Immature natural killer cell (primary cell): ENCODE measurements around the gene PSMA1. TPM values are rescaled to one million over a fixed set of nuclear protein-coding genes. Genes with fewer than 3 reads are reported as not detected.

Source experiments
- DNase-seq, 3 donors: peaks; one replicate each; pipeline ENCODE4 v3.0.0; 2022; ENCODE audit warnings: mixed read lengths in 1 of 3
- H3K27ac Mint-ChIP-seq, 6 donors: one replicate each; pipeline ENCODE4 v1.8.0; 2020; ENCODE audit warnings: mixed read lengths in 6 of 6, mild to moderate bottlenecking in 5 of 6, inconsistent platforms in 4 of 6, moderate library complexity in 3 of 6
- H3K27me3 Mint-ChIP-seq, 3 donors: one replicate each; pipeline ENCODE4 v1.8.0; 2020 to 2021; ENCODE audit warnings: low read depth in 3 of 3, mild to moderate bottlenecking in 3 of 3, mixed read lengths in 3 of 3, moderate library complexity in 3 of 3, inconsistent platforms in 1 of 3
- H3K36me3 Mint-ChIP-seq, 3 donors: one replicate each; pipeline ENCODE4 v1.8.0; 2020; ENCODE audit warnings: mixed read lengths in 3 of 3, inconsistent platforms in 2 of 3, mild to moderate bottlenecking in 2 of 3
- H3K4me1 Mint-ChIP-seq, 2 donors: one replicate each; pipeline ENCODE4 v1.8.0; 2020; ENCODE audit warnings: inconsistent platforms in 2 of 2, mild to moderate bottlenecking in 2 of 2, mixed read lengths in 2 of 2, moderate library complexity in 1 of 2
- H3K4me3 Mint-ChIP-seq, 5 donors: one replicate each; pipeline ENCODE4 v1.8.0; 2020; ENCODE audit warnings: mild to moderate bottlenecking in 5 of 5, mixed read lengths in 5 of 5, inconsistent platforms in 3 of 5, moderate library complexity in 3 of 5
- H3K9me3 Mint-ChIP-seq, 6 donors: one replicate each; pipeline ENCODE4 v1.8.0; 2020; ENCODE audit warnings: mild to moderate bottlenecking in 6 of 6, mixed read lengths in 6 of 6, inconsistent platforms in 4 of 6, moderate library complexity in 3 of 6
- polyA plus RNA-seq, 3 donors: library from polyadenylated mRNA; unstranded; fragments of 300-500 nt; fragmentation: Illumina TruSeq; gene quantifications; one replicate each; pipeline ENCODE4 v1.2.3, GENCODE V29; 2021

Gene PSMA1
- polyA plus RNA-seq, 3 donors from 2014 or later, result 181 to 440 (median 187) TPM

GRCh38 chr11:14519597-14519916 lies 629 bp downstream of the PSMA1 start:
- peaks cover 33 to 44% of the 10 kb centered on the region in 2 donors for H3K4me1 Mint-ChIP-seq
- H3K36me3 Mint-ChIP-seq, result peaks cover 0 to 17% (median 4%) of the 10 kb centered on the region in 3 donors
- H3K4me3 Mint-ChIP-seq, result peak overlapping the region; percentile 94 to 99 (median 96)
- no peaks in the 10 kb centered on the region for H3K9me3 Mint-ChIP-seq
- H3K27ac Mint-ChIP-seq, result peak overlapping the region; percentile 93 to 98 (median 96)
- no peak for DNase-seq
- peaks cover 0 to 7% (median 3%) of the 10 kb centered on the region in 3 donors for H3K27me3 Mint-ChIP-seq

- H3K36me3 Mint-ChIP-seq, result peaks cover 0 to 21% (median 6%) of the 10 kb centered on the region in 3 donors
- peaks cover 33 to 46% of the 10 kb centered on the region in 2 donors for H3K4me1 Mint-ChIP-seq
- no peak for DNase-seq
- H3K27me3 Mint-ChIP-seq, result peaks cover 0 to 7% (median 3%) of the 10 kb centered on the region in 3 donors
- H3K27ac Mint-ChIP-seq, result peak overlapping the region; percentile 75 to 98 (median 96)
- no peaks in the 10 kb centered on the region for H3K9me3 Mint-ChIP-seq
- H3K4me3 Mint-ChIP-seq, result peak overlapping the region; percentile 94 to 99 (median 96)
These were observed 1.4 kb downstream of the PSMA1 start for GRCh38 chr11:14518820-14519219.

- peaks cover 18 to 53% (median 26%) of the 10 kb centered on the region in 3 donors for H3K36me3 Mint-ChIP-seq
- H3K4me3 Mint-ChIP-seq, result no peak overlapping the region
- H3K27me3 Mint-ChIP-seq, result peaks cover 0 to 1% (median 0%) of the 10 kb centered on the region in 3 donors
- no peaks in the 10 kb centered on the region for H3K9me3 Mint-ChIP-seq
- DNase-seq, result no peak
- H3K27ac Mint-ChIP-seq, result no peak overlapping the region
- peaks cover 12 to 29% of the 10 kb centered on the region in 2 donors for H3K4me1 Mint-ChIP-seq
These were observed 6.4 kb downstream of the PSMA1 start for GRCh38 chr11:14513800-14514199.

- peaks cover 4 to 6% of the 10 kb centered on the region in 2 donors for H3K4me1 Mint-ChIP-seq
- H3K9me3 Mint-ChIP-seq, result no peaks in the 10 kb centered on the region
- H3K36me3 Mint-ChIP-seq, result peaks cover 30 to 53% (median 34%) of the 10 kb centered on the region in 3 donors
- no peak for DNase-seq
- H3K4me3 Mint-ChIP-seq, result no peak overlapping the region
- peak overlapping the region in 3 of 6 donors; percentile 20 to 66 (median 63) for H3K27ac Mint-ChIP-seq
- H3K27me3 Mint-ChIP-seq, result peaks cover 0 to 1% (median 0%) of the 10 kb centered on the region in 3 donors
These were observed 13.7 kb downstream of the PSMA1 start for GRCh38 chr11:14506532-14506931.

- no peak for DNase-seq
- H3K36me3 Mint-ChIP-seq, result peaks cover 12 to 29% (median 17%) of the 10 kb centered on the region in 3 donors
- H3K27ac Mint-ChIP-seq, result no peak overlapping the region
- H3K9me3 Mint-ChIP-seq, result no peaks in the 10 kb centered on the region
- H3K27me3 Mint-ChIP-seq, result peaks cover 10 to 11% (median 11%) of the 10 kb centered on the region in 3 donors
- H3K4me1 Mint-ChIP-seq, result peaks cover 18 to 30% of the 10 kb centered on the region in 2 donors
- H3K4me3 Mint-ChIP-seq, result no peak overlapping the region
These were observed 17.2 kb downstream of the PSMA1 start for GRCh38 chr11:14503023-14503422.

- no peak overlapping the region for H3K4me3 Mint-ChIP-seq
- H3K36me3 Mint-ChIP-seq, result peaks cover 14 to 33% (median 25%) of the 10 kb centered on the region in 3 donors
- peaks cover 28 to 40% of the 10 kb centered on the region in 2 donors for H3K4me1 Mint-ChIP-seq
- H3K27me3 Mint-ChIP-seq, result peaks cover 10 to 11% (median 11%) of the 10 kb centered on the region in 3 donors
- H3K9me3 Mint-ChIP-seq, result no peaks in the 10 kb centered on the region
- DNase-seq, result no peak
- H3K27ac Mint-ChIP-seq, result peak overlapping the region in 2 of 6 donors; percentile 12 to 51
These were observed 18.1 kb downstream of the PSMA1 start for GRCh38 chr11:14502039-14502438.

- Mint-ChIP-seq H3K4me1 (peaks cover 40 to 58% of the 10 kb centered on the region in 2 donors), H3K4me3 (peak overlapping the region; percentile 90 to 99 (median 92)), H3K36me3 (peaks cover 11 to 31% (median 25%) of the 10 kb centered on the region in 3 donors), H3K27me3 (peaks cover 10 to 11% (median 11%) of the 10 kb centered on the region in 3 donors), H3K27ac (peak overlapping the region; percentile 80 to 100 (median 97)), H3K9me3 (no peaks in the 10 kb centered on the region)
- peak; percentile 61 to 65 (median 62) for DNase-seq
These were observed 20.0 kb downstream of the PSMA1 start for GRCh38 chr11:14500181-14500651.

GRCh38 chr11:14499560-14500180 lies 20.5 kb downstream of the PSMA1 start, which contains the start of gene COPB1:
TSS of gene COPB1 (minus strand) at chr11:14499811. CDS start at chr11:14498928, 883 bp downstream.
- H3K36me3 Mint-ChIP-seq, result peaks cover 16 to 30% (median 20%) of the 10 kb centered on the region in 3 donors
- no peaks in the 10 kb centered on the region for H3K9me3 Mint-ChIP-seq
- H3K27me3 Mint-ChIP-seq, result peaks cover 10 to 11% (median 11%) of the 10 kb centered on the region in 3 donors
- H3K4me3 Mint-ChIP-seq, result peak within 1 kb of the TSS; percentile 90 to 99 (median 92)
- peak; percentile 94 to 95 (median 94) for DNase-seq
- peak within 1 kb of the TSS; percentile 80 to 100 (median 97) for H3K27ac Mint-ChIP-seq
- H3K4me1 Mint-ChIP-seq, result peaks cover 41 to 63% of the 10 kb centered on the region in 2 donors

- no peaks in the 10 kb centered on the region for H3K9me3 Mint-ChIP-seq
- DNase-seq, result no peak
- H3K4me3 Mint-ChIP-seq, result peak overlapping the region; percentile 90 to 99 (median 92)
- H3K36me3 Mint-ChIP-seq, result peaks cover 16 to 31% (median 19%) of the 10 kb centered on the region in 3 donors
- peak overlapping the region; percentile 80 to 100 (median 97) for H3K27ac Mint-ChIP-seq
- H3K27me3 Mint-ChIP-seq, result peaks cover 10 to 11% (median 11%) of the 10 kb centered on the region in 3 donors
- H3K4me1 Mint-ChIP-seq, result peaks cover 43 to 68% of the 10 kb centered on the region in 2 donors
These were observed 21.0 kb downstream of the PSMA1 start for GRCh38 chr11:14499178-14499559.

- DNase-seq, result no peak
- H3K9me3 Mint-ChIP-seq, result no peaks in the 10 kb centered on the region
These were observed 39.5 kb downstream of the PSMA1 start for GRCh38 chr11:14480716-14481115.

GRCh38 chr11:14471127-14471526 lies 49.1 kb downstream of the PSMA1 start:
- Mint-ChIP-seq H3K36me3 (peaks cover 16 to 68% (median 56%) of the 10 kb centered on the region in 3 donors), H3K27me3 (no peaks in the 10 kb centered on the region), H3K4me3 (no peak overlapping the region), H3K4me1 (peaks cover 4 to 58% of the 10 kb centered on the region in 2 donors), H3K9me3 (no peaks in the 10 kb centered on the region), H3K27ac (peak overlapping the region in 3 of 6 donors; percentile 1 to 78 (median 57))
- no peak for DNase-seq

More at GRCh38 chr11:14480716-14481115, 39.5 kb downstream of the PSMA1 start:
- Mint-ChIP-seq H3K27ac (peak overlapping the region in 1 of 6 donors; percentile 5), H3K4me3 (no peak overlapping the region), H3K27me3 (peaks cover 0 to 2% (median 0%) of the 10 kb centered on the region in 3 donors), H3K36me3 (peaks cover 15 to 40% (median 21%) of the 10 kb centered on the region in 3 donors), H3K4me1 (peaks cover 7 to 14% of the 10 kb centered on the region in 2 donors)

GRCh38 chr11:14463623-14464022 lies 56.6 kb downstream of the PSMA1 start:
- no peaks in the 10 kb centered on the region for H3K9me3 Mint-ChIP-seq
- no peak overlapping the region for H3K27ac Mint-ChIP-seq
- no peak overlapping the region for H3K4me3 Mint-ChIP-seq
- no peaks in the 10 kb centered on the region for H3K27me3 Mint-ChIP-seq
- H3K36me3 Mint-ChIP-seq, result peaks cover 9 to 37% (median 23%) of the 10 kb centered on the region in 3 donors
- peaks cover 0 to 12% of the 10 kb centered on the region in 2 donors for H3K4me1 Mint-ChIP-seq
- DNase-seq, result no peak

- peaks cover 14 to 41% (median 21%) of the 10 kb centered on the region in 3 donors for H3K36me3 Mint-ChIP-seq
- DNase-seq, result no peak
- no peaks in the 10 kb centered on the region for H3K9me3 Mint-ChIP-seq
- H3K27me3 Mint-ChIP-seq, result peaks cover 0 to 1% (median 0%) of the 10 kb centered on the region in 3 donors
- no peak overlapping the region for H3K27ac Mint-ChIP-seq
- H3K4me3 Mint-ChIP-seq, result no peak overlapping the region
- H3K4me1 Mint-ChIP-seq, result peaks cover 0 to 1% of the 10 kb centered on the region in 2 donors
These were observed 60.0 kb downstream of the PSMA1 start for GRCh38 chr11:14460147-14460546.

- Mint-ChIP-seq H3K36me3 (peaks cover 14 to 41% (median 21%) of the 10 kb centered on the region in 3 donors), H3K9me3 (no peaks in the 10 kb centered on the region), H3K4me3 (no peak overlapping the region), H3K27ac (no peak overlapping the region), H3K27me3 (peaks cover 0 to 1% (median 0%) of the 10 kb centered on the region in 3 donors), H3K4me1 (peaks cover 2 to 7% of the 10 kb centered on the region in 2 donors)
- DNase-seq, result no peak
These were observed 61.8 kb downstream of the PSMA1 start for GRCh38 chr11:14458377-14458776.
